ENCODE measurements around the gene DOLPP1.

DNA sequence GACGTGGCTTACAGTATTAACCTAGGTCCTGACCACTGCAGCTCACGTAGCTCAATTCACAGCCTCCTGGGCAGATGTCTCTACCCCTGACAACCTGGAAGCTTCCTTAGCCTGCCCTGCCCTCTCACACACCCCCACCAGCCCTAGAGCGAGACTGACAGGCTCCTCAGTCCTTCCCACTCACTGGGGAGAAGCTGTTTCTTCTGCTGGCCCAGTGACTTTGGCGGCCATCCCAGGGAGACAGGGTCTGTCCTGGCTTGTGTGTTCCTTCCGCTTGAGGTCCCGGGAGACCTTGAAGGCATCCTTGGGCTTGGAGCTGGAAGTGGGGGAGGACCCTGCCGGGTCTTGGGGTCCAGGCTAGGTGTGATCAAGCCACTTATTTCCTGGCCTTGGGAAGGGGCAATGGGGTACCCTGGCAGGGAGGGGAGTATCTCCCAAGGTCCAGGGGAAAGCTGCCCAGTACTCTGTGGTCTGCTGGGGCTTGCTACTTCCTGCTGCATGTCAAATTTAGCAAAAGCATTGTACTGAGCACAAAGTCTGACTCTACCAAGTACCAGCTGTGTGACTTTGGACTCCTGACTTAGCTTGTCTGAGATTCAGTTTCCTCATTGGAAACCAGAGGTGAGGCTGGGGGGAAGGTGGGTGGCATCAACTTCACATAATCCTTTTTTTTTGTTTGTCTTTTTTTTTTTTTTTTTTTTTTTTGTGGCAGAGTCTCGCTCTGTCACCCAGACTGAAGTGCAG, 42.6 kb upstream of the DOLPP1 start:
- no peak for TF ChIP-seq ATF3 (IDR thresholded peaks at IDR 0.05; ENCODE audit: insufficient read depth, low read depth, low read length)
- TF ChIP-seq POLR2A (IDR thresholded peaks at IDR 0.05; ENCODE audit: control extremely low read depth in 1 of 2, low read depth in 2 of 2, low read length in 2 of 2), result no peak
- TF ChIP-seq CTCF (IDR thresholded peaks at IDR 0.05; ENCODE audit: control extremely low read depth in 1 of 3, insufficient read depth in 1 of 3, low read depth in 1 of 3, low read length in 3 of 3), result no peak
- no peak for TF ChIP-seq YY1 (IDR thresholded peaks at IDR 0.05; ENCODE audit: low read depth, low read length)
- TF ChIP-seq, protein P1, sequence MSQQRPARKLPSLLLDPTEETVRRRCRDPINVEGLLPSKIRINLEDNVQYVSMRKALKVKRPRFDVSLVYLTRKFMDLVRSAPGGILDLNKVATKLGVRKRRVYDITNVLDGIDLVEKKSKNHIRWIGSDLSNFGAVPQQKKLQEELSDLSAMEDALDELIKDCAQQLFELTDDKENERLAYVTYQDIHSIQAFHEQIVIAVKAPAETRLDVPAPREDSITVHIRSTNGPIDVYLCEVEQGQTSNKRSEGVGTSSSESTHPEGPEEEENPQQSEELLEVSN (IDR thresholded peaks at IDR 0.05), result no peak
- TF ChIP-seq EZH2 (IDR thresholded peaks at IDR 0.05; ENCODE audit: low read depth, low read length, severe bottlenecking), result no peak
- TF ChIP-seq CBX5 (IDR thresholded peaks at IDR 0.05; ENCODE audit: low read depth, low read length), result no peak
- no peak for TF ChIP-seq CBX8 (IDR thresholded peaks at IDR 0.05; ENCODE audit: borderline replicate concordance, low read depth, low read length)

All from H1 (cell line).